Measurements from ENCODE around the gene STIM1. TPM values are rescaled to one million over a fixed set of nuclear protein-coding genes. Genes with fewer than 3 reads are reported as not detected.

Gene STIM1
- total RNA-seq, 1 experiment from 2014 or later = 18.0 TPM

DNA sequence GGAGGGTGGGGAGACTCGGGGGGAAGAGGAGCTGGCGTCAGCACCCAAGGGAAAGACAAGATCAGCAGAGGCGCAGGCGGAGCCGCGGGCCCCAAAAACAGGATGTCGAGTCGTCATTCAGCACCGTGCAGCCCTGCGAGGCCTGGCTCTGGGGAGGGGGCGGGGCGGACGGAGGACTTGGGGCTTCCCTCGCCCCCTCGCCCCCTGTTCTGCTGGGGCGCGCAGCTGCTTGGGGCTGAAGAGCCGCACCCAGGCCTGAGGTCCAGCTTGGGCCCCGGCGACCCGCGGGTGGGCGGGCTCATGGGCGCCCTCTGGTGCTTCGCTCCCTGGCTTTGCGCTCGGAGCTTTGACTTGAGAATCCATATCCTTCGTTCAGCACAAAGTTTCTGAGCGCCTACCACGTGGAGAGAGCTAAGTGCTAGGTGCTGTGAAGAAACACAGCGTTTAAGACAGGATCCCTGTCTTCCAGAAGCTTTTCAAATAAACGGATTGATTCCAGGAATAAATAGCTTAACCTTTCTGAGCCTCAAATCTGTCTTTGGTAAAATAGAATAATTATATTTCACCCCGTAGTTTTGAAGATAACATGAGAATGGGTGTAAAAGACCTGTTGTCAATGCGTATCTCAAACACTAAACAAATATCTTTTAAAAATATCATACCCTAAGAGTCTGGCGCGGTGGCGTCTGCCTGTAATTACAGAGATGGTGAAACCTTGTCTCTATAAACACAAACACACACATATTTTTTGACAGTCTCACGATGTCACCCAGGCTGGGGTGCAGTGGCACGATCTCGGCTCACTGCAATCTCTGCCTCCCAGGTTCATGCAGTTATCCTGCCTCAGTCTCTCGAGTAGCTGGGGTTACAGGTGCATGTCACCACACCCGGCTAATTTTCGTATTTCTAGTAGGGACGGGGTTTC is 13.8 kb upstream of the STIM1 start (continued):
- TF ChIP-seq, protein P1, sequence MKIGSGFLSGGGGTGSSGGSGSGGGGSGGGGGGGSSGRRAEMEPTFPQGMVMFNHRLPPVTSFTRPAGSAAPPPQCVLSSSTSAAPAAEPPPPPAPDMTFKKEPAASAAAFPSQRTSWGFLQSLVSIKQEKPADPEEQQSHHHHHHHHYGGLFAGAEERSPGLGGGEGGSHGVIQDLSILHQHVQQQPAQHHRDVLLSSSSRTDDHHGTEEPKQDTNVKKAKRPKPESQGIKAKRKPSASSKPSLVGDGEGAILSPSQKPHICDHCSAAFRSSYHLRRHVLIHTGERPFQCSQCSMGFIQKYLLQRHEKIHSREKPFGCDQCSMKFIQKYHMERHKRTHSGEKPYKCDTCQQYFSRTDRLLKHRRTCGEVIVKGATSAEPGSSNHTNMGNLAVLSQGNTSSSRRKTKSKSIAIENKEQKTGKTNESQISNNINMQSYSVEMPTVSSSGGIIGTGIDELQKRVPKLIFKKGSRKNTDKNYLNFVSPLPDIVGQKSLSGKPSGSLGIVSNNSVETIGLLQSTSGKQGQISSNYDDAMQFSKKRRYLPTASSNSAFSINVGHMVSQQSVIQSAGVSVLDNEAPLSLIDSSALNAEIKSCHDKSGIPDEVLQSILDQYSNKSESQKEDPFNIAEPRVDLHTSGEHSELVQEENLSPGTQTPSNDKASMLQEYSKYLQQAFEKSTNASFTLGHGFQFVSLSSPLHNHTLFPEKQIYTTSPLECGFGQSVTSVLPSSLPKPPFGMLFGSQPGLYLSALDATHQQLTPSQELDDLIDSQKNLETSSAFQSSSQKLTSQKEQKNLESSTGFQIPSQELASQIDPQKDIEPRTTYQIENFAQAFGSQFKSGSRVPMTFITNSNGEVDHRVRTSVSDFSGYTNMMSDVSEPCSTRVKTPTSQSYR (CRISPR knock-in tag; IDR thresholded peaks at IDR 0.05) = peak; percentile 69; the same call in 1 of the 2 replicates
- TF ChIP-seq, protein P2, sequence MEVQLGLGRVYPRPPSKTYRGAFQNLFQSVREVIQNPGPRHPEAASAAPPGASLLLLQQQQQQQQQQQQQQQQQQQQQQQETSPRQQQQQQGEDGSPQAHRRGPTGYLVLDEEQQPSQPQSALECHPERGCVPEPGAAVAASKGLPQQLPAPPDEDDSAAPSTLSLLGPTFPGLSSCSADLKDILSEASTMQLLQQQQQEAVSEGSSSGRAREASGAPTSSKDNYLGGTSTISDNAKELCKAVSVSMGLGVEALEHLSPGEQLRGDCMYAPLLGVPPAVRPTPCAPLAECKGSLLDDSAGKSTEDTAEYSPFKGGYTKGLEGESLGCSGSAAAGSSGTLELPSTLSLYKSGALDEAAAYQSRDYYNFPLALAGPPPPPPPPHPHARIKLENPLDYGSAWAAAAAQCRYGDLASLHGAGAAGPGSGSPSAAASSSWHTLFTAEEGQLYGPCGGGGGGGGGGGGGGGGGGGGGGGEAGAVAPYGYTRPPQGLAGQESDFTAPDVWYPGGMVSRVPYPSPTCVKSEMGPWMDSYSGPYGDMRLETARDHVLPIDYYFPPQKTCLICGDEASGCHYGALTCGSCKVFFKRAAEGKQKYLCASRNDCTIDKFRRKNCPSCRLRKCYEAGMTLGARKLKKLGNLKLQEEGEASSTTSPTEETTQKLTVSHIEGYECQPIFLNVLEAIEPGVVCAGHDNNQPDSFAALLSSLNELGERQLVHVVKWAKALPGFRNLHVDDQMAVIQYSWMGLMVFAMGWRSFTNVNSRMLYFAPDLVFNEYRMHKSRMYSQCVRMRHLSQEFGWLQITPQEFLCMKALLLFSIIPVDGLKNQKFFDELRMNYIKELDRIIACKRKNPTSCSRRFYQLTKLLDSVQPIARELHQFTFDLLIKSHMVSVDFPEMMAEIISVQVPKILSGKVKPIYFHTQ (CRISPR knock-in tag; IDR thresholded peaks at IDR 0.05) = no peak
- TF ChIP-seq NR3C1 (CRISPR knock-in tag; conservative IDR thresholded peaks at IDR 0.05; ENCODE audit: low read depth) = no peak
- TF ChIP-seq RELA (CRISPR knock-in tag; IDR thresholded peaks at IDR 0.05; ENCODE audit: borderline replicate concordance) = no peak
- TF ChIP-seq MXD4 (CRISPR knock-in tag; IDR thresholded peaks at IDR 0.05; ENCODE audit: borderline replicate concordance) = no peak
- TF ChIP-seq, protein P3, sequence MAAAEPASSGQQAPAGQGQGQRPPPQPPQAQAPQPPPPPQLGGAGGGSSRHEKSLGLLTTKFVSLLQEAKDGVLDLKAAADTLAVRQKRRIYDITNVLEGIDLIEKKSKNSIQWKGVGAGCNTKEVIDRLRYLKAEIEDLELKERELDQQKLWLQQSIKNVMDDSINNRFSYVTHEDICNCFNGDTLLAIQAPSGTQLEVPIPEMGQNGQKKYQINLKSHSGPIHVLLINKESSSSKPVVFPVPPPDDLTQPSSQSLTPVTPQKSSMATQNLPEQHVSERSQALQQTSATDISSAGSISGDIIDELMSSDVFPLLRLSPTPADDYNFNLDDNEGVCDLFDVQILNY (CRISPR knock-in tag; IDR thresholded peaks at IDR 0.05) = no peak
- TF ChIP-seq ATF1 (CRISPR knock-in tag; IDR thresholded peaks at IDR 0.05) = no peak
- TF ChIP-seq SP1 (CRISPR knock-in tag; conservative IDR thresholded peaks at IDR 0.05) = peak; percentile 38
- TF ChIP-seq FOXP1 (CRISPR knock-in tag; IDR thresholded peaks at IDR 0.05; ENCODE audit: borderline replicate concordance) = no peak
- TF ChIP-seq, protein P4, sequence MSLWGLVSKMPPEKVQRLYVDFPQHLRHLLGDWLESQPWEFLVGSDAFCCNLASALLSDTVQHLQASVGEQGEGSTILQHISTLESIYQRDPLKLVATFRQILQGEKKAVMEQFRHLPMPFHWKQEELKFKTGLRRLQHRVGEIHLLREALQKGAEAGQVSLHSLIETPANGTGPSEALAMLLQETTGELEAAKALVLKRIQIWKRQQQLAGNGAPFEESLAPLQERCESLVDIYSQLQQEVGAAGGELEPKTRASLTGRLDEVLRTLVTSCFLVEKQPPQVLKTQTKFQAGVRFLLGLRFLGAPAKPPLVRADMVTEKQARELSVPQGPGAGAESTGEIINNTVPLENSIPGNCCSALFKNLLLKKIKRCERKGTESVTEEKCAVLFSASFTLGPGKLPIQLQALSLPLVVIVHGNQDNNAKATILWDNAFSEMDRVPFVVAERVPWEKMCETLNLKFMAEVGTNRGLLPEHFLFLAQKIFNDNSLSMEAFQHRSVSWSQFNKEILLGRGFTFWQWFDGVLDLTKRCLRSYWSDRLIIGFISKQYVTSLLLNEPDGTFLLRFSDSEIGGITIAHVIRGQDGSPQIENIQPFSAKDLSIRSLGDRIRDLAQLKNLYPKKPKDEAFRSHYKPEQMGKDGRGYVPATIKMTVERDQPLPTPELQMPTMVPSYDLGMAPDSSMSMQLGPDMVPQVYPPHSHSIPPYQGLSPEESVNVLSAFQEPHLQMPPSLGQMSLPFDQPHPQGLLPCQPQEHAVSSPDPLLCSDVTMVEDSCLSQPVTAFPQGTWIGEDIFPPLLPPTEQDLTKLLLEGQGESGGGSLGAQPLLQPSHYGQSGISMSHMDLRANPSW (CRISPR knock-in tag; conservative IDR thresholded peaks at IDR 0.05; ENCODE audit: low read depth) = no peak
- no peak; the same call in 1 of the 2 replicates for TF ChIP-seq GABPB1 (CRISPR knock-in tag; IDR thresholded peaks at IDR 0.05)
- TF ChIP-seq, protein P5, sequence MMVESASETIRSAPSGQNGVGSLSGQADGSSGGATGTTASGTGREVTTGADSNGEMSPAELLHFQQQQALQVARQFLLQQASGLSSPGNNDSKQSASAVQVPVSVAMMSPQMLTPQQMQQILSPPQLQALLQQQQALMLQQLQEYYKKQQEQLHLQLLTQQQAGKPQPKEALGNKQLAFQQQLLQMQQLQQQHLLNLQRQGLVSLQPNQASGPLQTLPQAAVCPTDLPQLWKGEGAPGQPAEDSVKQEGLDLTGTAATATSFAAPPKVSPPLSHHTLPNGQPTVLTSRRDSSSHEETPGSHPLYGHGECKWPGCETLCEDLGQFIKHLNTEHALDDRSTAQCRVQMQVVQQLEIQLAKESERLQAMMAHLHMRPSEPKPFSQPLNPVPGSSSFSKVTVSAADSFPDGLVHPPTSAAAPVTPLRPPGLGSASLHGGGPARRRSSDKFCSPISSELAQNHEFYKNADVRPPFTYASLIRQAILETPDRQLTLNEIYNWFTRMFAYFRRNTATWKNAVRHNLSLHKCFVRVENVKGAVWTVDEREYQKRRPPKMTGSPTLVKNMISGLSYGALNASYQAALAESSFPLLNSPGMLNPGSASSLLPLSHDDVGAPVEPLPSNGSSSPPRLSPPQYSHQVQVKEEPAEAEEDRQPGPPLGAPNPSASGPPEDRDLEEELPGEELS (CRISPR knock-in tag; IDR thresholded peaks at IDR 0.05) = peak; percentile 82
- TF ChIP-seq, protein P6, sequence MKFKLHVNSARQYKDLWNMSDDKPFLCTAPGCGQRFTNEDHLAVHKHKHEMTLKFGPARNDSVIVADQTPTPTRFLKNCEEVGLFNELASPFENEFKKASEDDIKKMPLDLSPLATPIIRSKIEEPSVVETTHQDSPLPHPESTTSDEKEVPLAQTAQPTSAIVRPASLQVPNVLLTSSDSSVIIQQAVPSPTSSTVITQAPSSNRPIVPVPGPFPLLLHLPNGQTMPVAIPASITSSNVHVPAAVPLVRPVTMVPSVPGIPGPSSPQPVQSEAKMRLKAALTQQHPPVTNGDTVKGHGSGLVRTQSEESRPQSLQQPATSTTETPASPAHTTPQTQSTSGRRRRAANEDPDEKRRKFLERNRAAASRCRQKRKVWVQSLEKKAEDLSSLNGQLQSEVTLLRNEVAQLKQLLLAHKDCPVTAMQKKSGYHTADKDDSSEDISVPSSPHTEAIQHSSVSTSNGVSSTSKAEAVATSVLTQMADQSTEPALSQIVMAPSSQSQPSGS (CRISPR knock-in tag; IDR thresholded peaks at IDR 0.05; ENCODE audit: borderline replicate concordance, low read depth) = no peak
- TF ChIP-seq, protein P7, sequence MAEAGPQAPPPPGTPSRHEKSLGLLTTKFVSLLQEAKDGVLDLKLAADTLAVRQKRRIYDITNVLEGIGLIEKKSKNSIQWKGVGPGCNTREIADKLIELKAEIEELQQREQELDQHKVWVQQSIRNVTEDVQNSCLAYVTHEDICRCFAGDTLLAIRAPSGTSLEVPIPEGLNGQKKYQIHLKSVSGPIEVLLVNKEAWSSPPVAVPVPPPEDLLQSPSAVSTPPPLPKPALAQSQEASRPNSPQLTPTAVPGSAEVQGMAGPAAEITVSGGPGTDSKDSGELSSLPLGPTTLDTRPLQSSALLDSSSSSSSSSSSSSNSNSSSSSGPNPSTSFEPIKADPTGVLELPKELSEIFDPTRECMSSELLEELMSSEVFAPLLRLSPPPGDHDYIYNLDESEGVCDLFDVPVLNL (CRISPR knock-in tag; IDR thresholded peaks at IDR 0.05; ENCODE audit: borderline replicate concordance, low read depth) = no peak
- no peak for TF ChIP-seq HMGA2 (CRISPR knock-in tag; IDR thresholded peaks at IDR 0.05)
- TF ChIP-seq, protein P8, sequence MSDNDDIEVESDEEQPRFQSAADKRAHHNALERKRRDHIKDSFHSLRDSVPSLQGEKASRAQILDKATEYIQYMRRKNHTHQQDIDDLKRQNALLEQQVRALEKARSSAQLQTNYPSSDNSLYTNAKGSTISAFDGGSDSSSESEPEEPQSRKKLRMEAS (CRISPR knock-in tag; IDR thresholded peaks at IDR 0.05) = peak; percentile 94
- TF ChIP-seq, protein P9, sequence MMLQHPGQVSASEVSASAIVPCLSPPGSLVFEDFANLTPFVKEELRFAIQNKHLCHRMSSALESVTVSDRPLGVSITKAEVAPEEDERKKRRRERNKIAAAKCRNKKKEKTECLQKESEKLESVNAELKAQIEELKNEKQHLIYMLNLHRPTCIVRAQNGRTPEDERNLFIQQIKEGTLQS (CRISPR knock-in tag; conservative IDR thresholded peaks at IDR 0.05) = no peak
- TF ChIP-seq, protein P10, sequence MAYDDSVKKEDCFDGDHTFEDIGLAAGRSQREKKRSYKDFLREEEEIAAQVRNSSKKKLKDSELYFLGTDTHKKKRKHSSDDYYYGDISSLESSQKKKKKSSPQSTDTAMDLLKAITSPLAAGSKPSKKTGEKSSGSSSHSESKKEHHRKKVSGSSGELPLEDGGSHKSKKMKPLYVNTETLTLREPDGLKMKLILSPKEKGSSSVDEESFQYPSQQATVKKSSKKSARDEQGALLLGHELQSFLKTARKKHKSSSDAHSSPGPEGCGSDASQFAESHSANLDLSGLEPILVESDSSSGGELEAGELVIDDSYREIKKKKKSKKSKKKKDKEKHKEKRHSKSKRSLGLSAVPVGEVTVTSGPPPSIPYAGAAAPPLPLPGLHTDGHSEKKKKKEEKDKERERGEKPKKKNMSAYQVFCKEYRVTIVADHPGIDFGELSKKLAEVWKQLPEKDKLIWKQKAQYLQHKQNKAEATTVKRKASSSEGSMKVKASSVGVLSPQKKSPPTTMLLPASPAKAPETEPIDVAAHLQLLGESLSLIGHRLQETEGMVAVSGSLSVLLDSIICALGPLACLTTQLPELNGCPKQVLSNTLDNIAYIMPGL (CRISPR knock-in tag; IDR thresholded peaks at IDR 0.05) = 0 out of 2 replicates have a peak, but pooled peaks have one; percentile 45
- TF ChIP-seq SMAD3 (CRISPR knock-in tag; IDR thresholded peaks at IDR 0.05; ENCODE audit: borderline replicate concordance) = no peak

Data from WTC11 (cell line).